ENCODE data around the gene STRAP. TPM values are rescaled to one million over a fixed set of nuclear protein-coding genes. Genes with fewer than 3 reads are reported as not detected.

The STRAP gene
- total RNA-seq, 6 donors from 2014 or later = 16.8 to 68.4 (median 53.9) TPM

DNA sequence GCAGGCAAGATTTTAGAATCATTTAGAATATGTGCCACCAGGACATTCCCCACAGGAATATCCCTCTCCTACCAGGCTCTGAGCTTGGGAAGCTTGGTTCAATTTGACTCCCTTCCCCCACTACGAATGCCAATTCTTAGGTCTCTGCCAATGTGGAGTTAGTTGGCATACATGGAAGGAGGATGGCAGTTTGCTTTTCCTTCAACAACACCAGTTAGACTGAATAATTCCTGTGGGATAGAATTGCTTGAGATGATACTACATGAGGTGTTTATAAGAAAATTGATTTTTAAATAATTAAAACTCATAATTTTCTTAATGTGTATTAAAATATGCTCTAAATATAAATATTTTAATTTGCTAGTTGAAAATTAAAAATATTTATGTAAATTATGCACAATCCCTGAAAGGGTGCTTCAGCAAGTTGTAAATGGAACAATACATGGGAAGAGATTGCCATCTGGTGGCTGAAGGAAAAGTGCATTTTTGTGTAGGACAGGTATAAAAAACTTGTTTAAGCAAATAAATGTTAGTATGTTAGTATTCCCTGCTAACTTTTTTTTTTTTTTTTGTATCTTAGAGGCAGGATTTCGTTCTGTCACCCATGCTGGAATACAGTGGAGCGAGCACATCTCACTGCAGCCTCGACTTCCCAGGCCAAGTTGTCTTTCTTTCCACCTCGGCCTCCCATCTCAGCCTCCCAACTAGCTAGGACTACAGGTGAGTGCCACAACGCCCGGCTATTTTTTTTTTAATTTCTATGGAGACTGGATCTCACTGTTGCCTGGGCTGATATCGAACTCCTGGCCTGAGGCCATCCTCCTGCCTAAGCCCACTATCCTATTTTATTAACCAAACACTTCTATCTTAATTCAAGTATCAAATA is 25.8 kb upstream of the STRAP start:
- Histone ChIP-seq H3K4me1 (no peaks in the 10 kb centered on the region), H3K36me3 (no peaks in the 10 kb centered on the region), H3K27ac (no peak overlapping the region), H3K9me3 (no peaks in the 10 kb centered on the region), H3K4me3 (no peak overlapping the region), H3K27me3 (no peaks in the 10 kb centered on the region)
- TF ChIP-seq EP300 (IDR thresholded peaks at IDR 0.05) = no peak
- TF ChIP-seq, protein P1, sequence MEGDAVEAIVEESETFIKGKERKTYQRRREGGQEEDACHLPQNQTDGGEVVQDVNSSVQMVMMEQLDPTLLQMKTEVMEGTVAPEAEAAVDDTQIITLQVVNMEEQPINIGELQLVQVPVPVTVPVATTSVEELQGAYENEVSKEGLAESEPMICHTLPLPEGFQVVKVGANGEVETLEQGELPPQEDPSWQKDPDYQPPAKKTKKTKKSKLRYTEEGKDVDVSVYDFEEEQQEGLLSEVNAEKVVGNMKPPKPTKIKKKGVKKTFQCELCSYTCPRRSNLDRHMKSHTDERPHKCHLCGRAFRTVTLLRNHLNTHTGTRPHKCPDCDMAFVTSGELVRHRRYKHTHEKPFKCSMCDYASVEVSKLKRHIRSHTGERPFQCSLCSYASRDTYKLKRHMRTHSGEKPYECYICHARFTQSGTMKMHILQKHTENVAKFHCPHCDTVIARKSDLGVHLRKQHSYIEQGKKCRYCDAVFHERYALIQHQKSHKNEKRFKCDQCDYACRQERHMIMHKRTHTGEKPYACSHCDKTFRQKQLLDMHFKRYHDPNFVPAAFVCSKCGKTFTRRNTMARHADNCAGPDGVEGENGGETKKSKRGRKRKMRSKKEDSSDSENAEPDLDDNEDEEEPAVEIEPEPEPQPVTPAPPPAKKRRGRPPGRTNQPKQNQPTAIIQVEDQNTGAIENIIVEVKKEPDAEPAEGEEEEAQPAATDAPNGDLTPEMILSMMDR (IDR thresholded peaks at IDR 0.05) = peak; percentile 58 to 82 (median 74)
- DNase-seq (no peak), ATAC-seq (ENCODE audit: low FRiP score in 2 of 2) (peak in 1 of 2 donors; percentile 75)
- WGBS, 2 donors = 49 to 55% methylated on average over 8 of the region's 8 CpGs

DNA sequence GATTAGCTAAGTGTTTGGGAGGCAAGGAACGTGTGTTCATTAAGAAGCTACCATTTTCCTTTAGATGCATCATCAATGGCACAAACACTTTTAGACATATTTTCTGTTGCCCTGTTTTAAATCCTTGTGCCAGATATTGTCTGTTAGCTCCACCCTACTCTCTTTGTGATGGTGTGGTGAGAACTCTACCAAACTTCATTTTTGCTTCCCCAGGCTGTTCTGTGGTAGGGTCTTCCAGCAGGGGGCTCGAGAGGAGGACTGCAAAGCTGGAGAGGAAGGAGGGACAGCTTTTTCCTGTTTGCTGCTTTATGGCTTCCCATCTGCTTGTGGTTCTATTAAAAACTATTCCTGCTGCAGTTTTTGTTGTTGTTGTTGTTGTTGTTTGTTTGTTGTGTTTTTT is 23.8 kb upstream of the STRAP start:
- no peaks in the 10 kb centered on the region for H3K4me1 ChIP-seq
- H3K4me3 ChIP-seq = no peak overlapping the region
- H3K27ac ChIP-seq = no peak overlapping the region
- H3K9me3 ChIP-seq = no peaks in the 10 kb centered on the region
- WGBS, 2 donors = 46 to 64% methylated on average over 2 of the region's 2 CpGs
- DNase-seq (no peak), ATAC-seq (ENCODE audit: low FRiP score in 2 of 2) (no peak)
- H3K27me3 ChIP-seq = no peaks in the 10 kb centered on the region
- no peaks in the 10 kb centered on the region for H3K36me3 ChIP-seq
- TF ChIP-seq, protein P1 (IDR thresholded peaks at IDR 0.05) = no peak
- TF ChIP-seq POLR2AphosphoS5 (IDR thresholded peaks at IDR 0.05) (no peak), EP300 (IDR thresholded peaks at IDR 0.05) (no peak), POLR2A (IDR thresholded peaks at IDR 0.05) (no peak)

- ATAC-seq (ENCODE audit: low FRiP score in 2 of 2) (no peak), DNase-seq (no peak)
- Histone ChIP-seq H3K27me3 (no peaks in the 10 kb centered on the region), H3K9me3 (no peaks in the 10 kb centered on the region), H3K4me3 (no peak overlapping the region), H3K27ac (no peak overlapping the region), H3K36me3 (no peaks in the 10 kb centered on the region), H3K4me1 (no peaks in the 10 kb centered on the region)
- TF ChIP-seq, protein P1 (IDR thresholded peaks at IDR 0.05) = no peak
- TF ChIP-seq POLR2A (IDR thresholded peaks at IDR 0.05) = no peak
- TF ChIP-seq POLR2AphosphoS5 (IDR thresholded peaks at IDR 0.05) = no peak
- TF ChIP-seq EP300 (IDR thresholded peaks at IDR 0.05) = no peak
- WGBS, 2 donors = 40 to 53% methylated on average over 4 of the region's 4 CpGs
Observed at GRCh38 chr12:15859116-15859515, 23.1 kb upstream of the STRAP start.

GRCh38 chr12:15861404-15861803 is 20.8 kb upstream of the STRAP start:
- H3K27me3 ChIP-seq = no peaks in the 10 kb centered on the region
- no peaks in the 10 kb centered on the region for H3K36me3 ChIP-seq
- no peak overlapping the region for H3K27ac ChIP-seq
- TF ChIP-seq, protein P1 (IDR thresholded peaks at IDR 0.05) = no peak
- TF ChIP-seq POLR2AphosphoS5 (IDR thresholded peaks at IDR 0.05) (no peak), EP300 (IDR thresholded peaks at IDR 0.05) (no peak), POLR2A (IDR thresholded peaks at IDR 0.05) (no peak)
- ATAC-seq (ENCODE audit: low FRiP score in 2 of 2) (no peak), DNase-seq (no peak)
- 24 to 45% methylated on average over 1 of the region's 1 CpG for WGBS, 2 donors
- no peak overlapping the region for H3K4me3 ChIP-seq
- no peaks in the 10 kb centered on the region for H3K4me1 ChIP-seq
- H3K9me3 ChIP-seq = no peaks in the 10 kb centered on the region

DNA sequence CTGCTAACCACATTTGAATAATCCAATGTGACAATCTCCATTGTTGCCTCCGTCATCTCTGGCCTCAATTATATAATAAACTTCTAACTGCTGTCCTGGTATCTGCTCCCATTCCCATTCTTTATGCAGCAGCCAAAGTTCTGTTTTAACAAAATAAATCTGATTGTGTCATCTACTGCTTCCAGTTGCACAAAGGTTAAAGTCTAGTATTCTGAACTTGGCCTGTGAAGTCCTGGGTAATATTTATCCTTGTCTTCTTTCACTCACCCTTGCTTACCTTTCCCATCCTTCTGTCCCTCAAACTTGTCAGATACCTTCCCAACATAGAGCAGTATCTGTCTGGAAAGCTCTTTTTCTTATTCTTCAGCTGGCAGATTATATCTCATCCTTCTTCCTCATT is 19.3 kb upstream of the STRAP start:
- WGBS, 2 donors = 82 to 90% methylated on average over 1 of the region's 1 CpG
- ATAC-seq (ENCODE audit: low FRiP score in 2 of 2) = no peak
- Histone ChIP-seq H3K9me3 (no peaks in the 10 kb centered on the region), H3K27me3 (no peaks in the 10 kb centered on the region), H3K4me1 (no peaks in the 10 kb centered on the region), H3K27ac (no peak overlapping the region), H3K36me3 (no peaks in the 10 kb centered on the region), H3K4me3 (no peak overlapping the region)
- no peak for TF ChIP-seq POLR2A (IDR thresholded peaks at IDR 0.05)
- no peak for DNase-seq
